ENCODE data around the gene ZGPAT.
"Not testable (repeated sequence)": the region's sequence is repeated elsewhere in the genome, so short reads cannot be mapped to it uniquely, and the experiment has no call there.

The ZGPAT gene

GRCh38 chr20:63703471-63703975 is 4.3 kb upstream of the ZGPAT start:
- DNase-seq (ENCODE audit: low spot score), result no peak

DNA sequence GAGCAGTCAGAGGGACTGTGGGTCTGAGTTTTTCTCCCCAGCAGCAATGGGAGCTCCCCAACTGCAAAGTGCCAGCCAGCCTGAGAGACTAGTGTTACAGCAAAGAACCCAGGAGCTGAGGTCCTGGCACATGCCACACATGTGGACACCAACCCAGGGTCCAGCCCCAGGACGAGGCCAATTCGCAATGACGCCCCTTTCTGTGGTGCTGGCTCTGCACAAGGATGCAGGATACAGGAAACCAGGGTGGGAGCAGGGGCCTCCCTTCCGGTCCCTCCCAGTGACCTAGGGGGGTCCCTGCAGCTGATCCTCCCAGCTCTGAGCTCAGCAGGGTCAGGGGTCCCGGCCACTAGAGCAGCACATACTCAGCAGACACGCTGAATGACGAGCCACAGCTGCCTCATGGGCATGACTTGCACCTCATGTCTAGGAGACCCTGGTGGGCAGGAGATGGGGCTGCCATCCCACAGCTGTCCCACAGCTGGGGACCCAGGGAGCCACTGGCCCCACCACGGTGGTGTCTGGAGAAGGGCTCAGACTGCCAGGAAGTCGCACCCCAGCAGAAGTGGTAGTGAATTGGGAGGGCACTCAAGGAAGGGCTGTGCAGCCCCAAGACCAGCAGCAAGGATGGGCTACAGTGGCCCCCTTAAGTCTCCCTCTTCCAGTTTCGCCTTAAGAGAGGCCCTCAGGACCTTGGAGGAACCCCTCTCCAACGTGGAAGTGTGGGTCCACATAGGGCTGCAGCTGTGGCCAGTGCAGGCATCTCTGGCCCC is 3.7 kb upstream of the ZGPAT start:
- no peak for DNase-seq (ENCODE audit: low spot score)

- no peak for DNase-seq (ENCODE audit: low spot score)
Observed at GRCh38 chr20:63704749-63705117, 3.1 kb upstream of the ZGPAT start.

GRCh38 chr20:63705232-63706026 is 2.4 kb upstream of the ZGPAT start:
- DNase-seq (ENCODE audit: low spot score), result no peak

DNA sequence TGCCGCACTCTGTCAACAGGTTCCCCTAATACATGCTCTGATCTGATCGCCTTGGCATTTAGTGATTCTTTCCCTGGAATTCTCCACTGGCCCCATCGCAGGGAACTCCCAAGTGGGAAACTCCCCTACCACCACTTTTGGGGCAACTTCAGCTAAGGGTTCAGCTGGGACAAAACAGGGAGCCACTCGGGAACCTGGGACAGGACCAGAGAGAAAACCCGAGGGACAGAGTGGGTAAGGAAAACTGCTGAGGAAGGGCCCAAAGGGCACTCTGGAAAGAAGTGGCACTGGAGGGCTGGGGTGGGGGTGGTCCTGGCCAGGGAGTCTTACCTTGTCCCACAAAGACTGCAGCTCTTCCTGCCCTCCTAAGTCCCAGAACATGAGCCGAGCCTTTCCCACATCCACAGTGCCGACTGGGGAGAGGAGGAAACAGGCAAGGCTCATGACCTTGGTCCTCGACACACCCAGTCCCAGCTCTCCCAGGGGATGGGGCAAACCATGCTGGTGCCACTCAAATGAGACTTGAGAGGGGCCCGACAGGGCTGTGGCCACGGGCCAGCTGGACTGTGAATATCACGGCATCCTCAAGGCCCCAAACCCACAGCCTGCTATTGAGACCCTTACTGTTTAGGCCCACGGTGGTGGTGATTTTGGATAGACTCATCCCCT is 1.7 kb upstream of the ZGPAT start:
- DNase-seq (ENCODE audit: low spot score), result no peak

DNA sequence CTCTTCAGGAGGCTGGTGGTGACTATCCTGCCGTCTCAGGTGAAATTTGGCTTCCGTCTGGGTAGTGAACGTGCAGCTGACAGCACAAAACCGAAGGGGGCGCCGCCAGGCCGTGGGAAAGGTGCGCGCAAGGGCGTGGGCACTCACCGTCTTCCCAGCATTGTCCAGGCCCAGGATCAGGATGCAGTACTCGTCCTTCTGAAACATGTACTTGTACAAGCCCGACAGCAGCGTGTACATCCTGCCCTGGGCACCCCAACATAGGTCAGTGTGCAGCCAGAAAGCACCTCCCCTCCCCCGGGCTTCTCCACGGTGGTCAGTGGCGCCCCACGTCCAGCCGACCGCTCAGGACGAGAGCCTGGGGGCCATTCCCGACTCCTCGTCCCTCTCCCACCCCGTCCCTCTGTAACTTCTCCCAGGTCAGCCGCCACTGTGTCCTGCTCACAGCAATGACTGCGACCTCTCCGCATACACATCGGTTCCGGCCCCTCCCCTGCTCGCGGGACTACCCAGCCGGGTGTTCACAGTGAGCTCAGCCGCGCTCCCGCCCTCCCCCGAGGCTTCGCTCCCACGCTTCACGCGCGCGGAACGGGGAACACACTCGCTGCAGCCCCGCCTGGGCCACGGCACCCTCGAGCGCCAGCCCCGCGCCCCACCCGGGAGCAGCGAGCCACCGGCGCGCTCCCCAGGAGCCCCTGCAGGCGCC is 834 bp upstream of the ZGPAT start:
- DNase-seq (ENCODE audit: low spot score), result no peak

- DNase-seq (ENCODE audit: low spot score), result no peak
Observed at GRCh38 chr20:63708301-63709148, 686 bp downstream of the ZGPAT start.

DNA sequence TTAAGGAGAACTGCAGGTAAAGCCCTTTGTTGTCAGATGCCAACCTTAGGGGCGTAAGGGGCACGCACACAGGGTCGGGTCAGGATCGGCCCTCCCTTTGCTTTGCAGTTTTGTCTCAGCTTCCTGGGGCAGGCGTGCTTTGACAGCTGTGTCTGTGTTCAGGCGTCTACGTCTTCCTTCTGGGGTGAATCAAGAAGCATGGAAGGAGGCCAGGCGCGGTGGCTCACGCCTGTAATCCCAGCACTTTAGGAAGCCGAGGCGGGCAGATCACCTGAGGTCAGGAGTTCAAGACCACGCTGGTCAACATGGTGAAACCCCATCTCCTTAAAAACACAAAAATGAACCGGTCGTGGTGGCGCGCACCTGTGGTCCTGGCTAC is 1.3 kb downstream of the ZGPAT start:
- no peak for DNase-seq (ENCODE audit: low spot score)

GRCh38 chr20:63711085-63711645 is 3.3 kb downstream of the ZGPAT start:
- no peak for DNase-seq (ENCODE audit: low spot score)

GRCh38 chr20:63712191-63712590 is 4.4 kb downstream of the ZGPAT start:
- DNase-seq (ENCODE audit: low spot score), result no peak

GRCh38 chr20:63714858-63715257 is 7.0 kb downstream of the ZGPAT start:
- no peak for DNase-seq (ENCODE audit: low spot score)

DNA sequence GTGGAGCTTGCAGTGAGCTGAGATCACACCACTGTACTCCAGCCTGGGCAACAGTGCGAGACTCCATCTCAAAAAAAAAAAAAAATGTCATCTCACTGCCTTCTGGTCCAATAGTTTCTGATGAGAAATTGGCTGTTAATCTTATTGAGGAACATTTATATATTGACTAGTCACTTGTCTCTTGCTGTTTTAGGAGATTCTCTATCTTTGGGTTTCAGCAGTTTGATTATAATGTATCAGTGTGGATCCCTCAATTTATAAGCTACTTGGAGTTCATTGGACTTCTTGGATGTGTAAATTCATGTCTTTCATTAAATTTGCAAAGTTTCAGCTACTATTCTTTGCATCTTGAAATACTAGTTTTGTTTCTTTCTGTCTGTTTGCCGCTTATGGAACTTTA is 11.2 kb downstream of the ZGPAT start:
- DNase-seq (ENCODE audit: low spot score), result no peak

DNA sequence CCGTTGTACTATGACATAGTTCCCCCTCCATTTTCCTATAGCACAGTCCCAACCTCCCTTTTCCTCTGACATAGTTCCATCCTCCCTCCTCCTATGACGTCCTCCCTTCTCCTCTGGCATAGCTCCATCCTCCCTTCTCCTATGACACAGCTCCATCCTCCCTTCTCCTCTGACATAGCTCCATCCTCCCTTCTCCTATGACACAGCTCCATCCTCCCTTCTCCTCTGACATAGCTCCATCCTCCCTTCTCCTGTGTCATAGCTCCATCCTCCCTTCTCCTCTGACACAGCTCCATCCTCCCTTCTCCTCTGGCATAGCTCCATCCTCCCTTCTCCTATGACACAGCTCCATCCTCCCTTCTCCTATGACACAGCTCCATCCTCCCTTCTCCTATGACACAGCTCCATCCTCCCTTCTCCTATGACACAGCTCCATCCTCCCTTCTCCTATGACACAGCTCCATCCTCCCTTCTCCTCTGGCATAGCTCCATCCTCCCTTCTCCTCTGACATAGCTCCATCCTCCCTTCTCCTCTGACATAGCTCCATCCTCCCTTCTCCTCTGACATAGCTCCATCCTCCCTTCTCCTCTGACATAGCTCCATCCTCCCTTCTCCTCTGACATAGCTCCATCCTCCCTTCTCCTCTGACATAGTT is 15.3 kb downstream of the ZGPAT start:
- DNase-seq (ENCODE audit: low spot score), result not testable (repeated sequence)

DNA sequence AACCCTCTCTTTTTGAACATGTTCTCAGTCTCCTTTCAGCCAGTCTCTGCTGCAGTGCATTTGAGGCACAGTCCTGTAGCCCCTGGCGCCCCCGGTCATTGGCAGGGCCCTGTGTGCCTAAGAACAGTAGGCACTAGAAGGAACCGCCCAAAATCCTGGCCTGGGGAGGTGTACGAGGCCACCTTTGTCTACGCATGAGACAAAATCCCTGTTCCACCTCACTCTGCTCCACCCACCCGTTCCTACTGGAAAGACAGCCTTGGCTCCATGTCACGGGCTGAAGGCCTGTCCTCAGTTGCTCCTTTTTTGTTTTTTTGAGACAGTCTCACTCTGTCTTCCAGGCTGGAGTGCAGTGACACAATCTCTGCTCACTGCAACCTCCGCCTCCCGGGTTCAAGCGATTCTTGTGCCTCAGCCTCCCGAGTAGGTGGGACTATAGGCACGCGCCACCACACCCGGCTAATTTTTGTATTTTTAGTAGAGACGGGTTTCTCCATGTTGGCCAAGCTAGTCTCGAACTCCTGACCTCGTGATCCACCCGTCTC is 22.4 kb downstream of the ZGPAT start:
- DNase-seq (ENCODE audit: low spot score), result not testable (repeated sequence)

- DNase-seq (ENCODE audit: low spot score), result no peak
Observed at GRCh38 chr20:63731410-63731809, 23.6 kb downstream of the ZGPAT start.

DNA sequence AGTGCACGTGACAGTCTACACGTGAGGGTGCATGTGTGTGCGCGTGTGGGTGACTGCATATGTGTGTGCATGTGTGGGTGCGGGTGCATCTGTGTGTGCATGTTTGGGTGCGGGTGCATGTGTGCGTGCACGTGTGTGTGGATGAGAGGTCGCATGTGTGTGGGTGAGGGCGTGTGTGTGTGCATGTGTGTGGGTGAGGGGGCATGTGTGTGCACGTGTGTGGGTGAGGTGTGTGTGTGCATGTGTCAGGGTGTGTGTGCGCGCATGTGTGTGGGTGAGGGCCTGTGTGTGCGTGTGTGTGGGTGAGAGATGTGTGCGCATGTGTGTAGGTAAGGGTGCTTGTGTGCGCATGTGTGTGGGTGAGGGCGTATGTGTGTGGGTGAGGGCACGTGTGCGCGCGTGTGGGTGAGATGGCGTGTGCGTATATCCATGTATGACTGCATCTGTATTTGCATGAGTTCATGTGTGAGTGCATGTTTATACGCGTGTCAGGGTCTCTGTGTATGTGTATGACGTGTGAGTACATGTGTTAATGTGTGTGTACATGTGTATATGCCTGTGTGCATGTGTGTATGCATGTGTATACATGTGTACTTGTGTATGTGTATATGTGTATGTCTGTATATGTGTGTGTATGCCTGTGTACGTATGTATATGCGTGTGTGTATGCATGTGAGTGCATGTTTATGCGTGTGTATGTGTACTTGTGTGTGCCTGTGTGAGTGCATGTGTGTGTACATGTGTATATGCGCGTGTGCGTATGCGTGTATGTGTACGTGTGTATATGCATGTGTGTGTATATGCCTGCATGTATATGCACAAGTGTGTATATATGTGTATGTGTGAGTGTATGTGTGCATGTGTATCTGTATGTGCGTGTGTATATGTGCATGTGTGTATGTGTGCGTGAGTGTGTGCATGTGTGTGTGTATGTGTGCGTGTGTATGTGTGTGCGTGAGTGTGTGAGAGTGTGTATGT is 24.6 kb downstream of the ZGPAT start:
- DNase-seq (ENCODE audit: low spot score), result no peak

GRCh38 chr20:63733117-63733516 is 25.3 kb downstream of the ZGPAT start:
- no peak for DNase-seq (ENCODE audit: low spot score)

DNA sequence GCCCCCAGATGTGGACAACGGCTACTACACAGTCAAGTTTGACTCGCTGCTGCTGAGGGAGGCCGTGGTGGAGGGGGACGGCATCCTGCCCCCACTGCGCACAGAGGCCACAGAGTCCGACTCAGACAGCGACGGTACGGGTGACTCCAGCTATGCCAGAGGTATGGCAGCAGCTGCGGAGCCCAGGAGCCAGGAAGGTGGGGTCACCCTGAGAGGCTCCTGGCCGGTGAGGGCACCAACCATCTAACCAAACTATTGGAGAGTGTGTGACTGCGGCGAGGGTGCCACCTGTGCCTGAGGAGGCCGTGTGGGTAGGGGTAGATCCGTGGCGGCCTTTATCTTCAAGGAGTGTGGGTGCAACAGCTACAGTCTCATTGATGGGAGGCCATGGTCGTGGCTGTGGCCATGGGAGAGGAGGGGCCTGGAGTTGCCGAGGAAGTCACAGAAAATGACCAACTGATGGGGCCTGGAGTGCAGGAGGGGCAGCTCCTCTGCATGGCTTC is 25.8 kb downstream of the ZGPAT start:
- no peak for DNase-seq (ENCODE audit: low spot score)
